Hematopoietic multipotent progenitor cell treated with erythropoietin and hydrocortisone succinate and interleukin-3 and kit ligand, for 4 days (in vitro differentiated cells): Measurements from ENCODE around the gene MOB1A.
"Not testable (repeated sequence)": the region's sequence is repeated elsewhere in the genome, so short reads cannot be mapped to it uniquely, and the experiment has no call there.

Source experiments
- DNase-seq: peaks from one replicate; pipeline ENCODE4 v3.0.0-alpha.2; 2015

MOB1A gene

DNA sequence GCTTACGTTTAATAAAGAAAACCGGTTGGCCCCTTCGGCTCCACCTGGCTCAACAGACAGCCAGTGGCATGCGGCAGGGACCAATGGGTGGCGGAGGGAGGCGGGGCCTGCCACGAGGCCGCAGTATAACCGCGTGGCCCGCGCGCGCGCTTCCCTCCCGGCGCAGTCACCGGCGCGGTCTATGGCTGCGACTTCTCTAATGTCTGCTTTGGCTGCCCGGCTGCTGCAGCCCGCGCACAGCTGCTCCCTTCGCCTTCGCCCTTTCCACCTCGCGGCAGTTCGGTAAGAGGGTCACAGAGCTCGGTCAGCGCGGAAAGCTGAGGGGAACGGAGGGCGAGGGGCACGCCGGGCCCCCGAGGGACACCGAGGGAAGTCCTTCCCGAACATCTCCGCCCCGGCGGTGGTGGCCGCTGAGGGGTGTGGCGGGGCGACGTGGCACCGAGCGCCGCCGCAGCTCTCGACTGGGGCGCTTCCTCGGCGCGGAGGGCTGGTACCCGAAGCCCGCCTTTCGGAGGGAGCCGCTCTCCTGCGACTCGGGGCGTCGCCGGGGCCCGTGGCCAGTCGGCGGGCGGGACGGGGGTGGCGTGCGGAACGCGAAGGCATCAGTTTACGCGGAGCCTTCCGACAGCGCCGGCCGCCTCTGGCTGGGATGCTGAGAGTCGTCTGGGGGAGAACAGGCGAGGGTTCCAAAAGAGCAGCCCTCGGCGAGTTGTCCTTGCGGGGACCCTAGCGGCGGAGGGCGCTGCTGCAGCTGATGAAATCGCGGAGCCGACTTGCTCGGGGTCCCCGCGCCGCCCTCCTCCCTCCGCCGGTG, 20.0 kb upstream of the MOB1A start, which contains the start of gene MTHFD2:
TSS of gene MTHFD2 (plus strand) at position 155 of the 814 bp plus-strand sequence. CDS start at position 182, 27 bp downstream.
- DNase-seq, result peak; percentile 100

DNA sequence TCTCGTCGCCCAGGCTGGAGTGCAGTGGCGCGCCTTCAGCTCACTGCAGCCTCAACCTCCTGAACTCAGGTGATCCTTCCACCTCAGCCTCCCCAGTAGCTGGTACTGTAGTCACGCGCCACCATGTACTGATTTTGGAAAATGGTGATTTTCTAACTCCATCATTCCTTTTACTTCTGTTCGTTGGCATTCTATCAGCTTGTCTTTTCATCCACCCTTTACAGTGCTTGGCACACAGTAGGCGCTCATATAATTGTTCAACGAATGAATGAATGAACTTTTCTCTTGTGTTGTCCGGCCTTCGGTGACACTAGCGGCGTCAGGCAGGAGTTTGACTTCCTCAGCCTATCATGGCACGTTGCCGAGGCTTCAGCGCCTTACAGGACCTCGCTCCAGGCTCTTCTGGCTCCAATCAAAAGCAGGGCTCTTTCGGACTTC, 19.4 kb upstream of the MOB1A start:
- no peak for DNase-seq

DNA sequence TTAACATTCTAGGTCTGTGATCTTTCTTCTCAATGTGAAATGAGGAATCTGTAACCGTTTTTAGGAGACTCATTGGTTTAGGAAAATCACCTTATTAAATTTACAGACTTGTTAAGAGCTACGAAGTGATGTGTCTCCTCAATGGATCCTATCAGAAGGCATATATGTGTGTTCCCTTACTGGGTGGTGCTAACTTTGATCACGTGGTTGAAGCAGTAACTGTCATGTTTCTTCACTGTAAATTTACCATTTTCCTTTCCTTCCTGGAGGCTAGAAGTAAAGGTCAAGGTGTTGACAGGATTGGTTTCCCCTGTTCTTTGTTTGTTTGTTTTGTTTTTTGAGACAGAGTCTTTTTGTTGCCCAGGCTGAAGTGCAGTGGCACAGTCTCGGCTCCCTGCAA, 18.4 kb upstream of the MOB1A start:
- DNase-seq, result no peak

DNA sequence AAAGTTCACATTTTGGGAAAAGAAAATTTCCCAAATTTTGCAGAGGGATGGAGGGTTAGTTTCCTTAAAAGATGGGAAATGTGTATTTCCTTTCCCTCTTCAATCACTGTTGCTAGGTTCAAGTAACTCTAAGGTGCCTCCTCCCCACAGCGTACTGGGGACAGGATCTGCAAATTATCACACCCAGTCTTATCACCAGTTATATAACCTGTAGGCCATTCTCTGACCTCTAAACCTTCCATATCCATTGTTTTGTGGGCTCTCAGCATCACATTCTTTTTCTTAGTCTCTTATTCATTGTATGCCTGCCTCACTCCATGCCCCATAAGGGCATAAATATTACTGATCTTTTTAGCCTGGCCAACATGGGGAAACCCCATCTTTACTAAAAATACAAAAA, 16.1 kb upstream of the MOB1A start:
- no peak for DNase-seq

DNA sequence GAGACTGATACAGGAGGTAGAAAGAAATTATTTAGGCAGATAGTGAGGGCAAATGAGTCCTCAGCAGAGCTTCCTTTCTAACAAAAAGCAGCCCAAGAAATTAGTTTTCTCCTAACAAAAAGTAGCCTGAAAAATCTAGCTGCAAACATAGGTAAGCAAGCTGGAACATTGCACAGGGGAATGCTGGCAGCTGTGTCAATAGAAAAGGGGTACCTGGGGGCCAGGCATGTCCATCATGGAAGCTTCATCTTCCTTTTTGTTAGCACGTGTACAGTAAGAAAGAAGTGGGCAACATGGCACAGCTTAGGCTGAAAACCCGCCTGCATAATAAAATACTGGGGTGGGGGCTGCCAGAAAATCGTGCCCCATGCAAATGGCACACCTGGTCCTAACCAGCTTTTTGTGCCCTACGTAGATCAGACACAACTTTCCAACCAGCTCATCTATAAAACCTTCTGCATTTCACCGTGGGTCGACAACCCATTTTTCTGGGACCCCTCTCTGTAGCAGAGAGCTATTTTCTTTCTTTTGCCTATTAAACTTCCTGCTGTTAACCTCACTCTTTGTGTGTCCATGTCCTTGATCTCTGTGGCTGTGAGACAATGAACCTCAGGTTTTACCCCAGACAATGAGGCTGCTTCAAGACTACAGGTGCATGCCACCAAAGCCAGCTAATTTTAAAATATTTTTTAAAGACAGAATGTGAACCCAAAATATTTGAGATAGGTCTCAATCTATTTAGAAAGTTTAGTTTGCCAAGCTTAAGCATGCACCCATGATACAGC, 13.1 kb upstream of the MOB1A start:
- no peak for DNase-seq

DNA sequence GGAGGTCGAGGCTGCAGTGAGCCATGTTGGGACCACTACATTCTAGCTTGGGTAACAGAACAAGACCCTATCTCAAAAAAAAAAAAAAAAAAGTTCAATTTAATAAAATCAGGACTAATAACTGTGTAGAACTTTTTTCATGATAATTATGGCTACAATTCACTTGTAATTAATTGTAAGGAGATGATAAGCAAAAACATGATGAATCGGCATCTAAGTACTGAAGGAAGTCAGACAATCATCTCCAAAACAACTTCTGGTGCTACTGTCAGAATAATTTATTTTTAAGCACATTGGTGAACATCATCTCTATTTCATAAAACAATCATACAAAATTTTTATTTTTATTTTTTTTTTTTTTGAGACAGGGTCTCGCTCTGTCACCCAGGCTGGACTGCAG, 10.0 kb upstream of the MOB1A start:
- no peak for DNase-seq

DNA sequence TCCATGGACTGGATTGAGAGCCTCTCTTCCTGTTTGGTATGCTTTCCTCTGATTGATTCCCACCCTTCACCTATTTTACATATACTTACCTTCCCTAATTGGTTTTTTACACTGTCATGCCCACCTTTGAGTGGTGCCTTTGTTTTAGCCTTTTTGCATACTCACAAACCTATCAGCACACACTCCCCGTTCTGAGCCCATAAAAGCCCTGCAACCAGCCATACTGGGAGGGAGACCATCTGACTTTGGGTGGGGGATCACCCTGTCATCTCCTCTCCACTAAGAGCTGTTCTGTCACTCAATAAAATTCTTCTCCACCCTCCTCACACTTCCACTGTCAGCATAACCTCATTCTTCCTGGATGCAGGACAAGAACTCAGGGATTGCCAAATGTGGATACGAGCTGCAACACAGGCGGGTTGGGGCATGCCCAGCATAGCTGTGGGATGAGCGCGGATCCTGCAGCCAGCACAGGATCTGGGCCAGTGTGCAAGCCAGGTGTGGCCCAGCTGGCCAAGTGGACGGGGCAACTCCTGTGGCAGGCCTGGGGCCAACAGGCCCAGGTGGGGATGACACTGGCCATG, 9.4 kb upstream of the MOB1A start:
- DNase-seq, result no peak

DNA sequence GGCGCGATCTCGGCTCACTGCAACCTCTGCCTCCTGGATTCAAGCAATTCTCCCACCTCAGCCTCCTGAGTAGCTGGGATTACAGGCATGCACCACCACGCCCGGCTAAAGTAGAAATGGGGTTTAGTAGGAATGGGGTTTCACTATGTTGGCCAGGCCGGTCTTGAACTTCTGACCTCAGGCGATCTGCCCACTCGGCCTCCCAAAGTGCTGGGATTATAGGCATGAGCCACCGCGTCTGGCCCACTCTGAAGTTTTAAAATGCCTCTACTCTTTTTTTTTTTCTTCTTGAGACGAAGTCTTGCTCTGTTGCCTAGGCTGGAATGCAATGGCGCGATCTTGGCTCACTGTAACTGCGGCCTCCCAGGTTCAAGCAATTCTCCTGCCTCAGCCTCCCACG, 8.0 kb upstream of the MOB1A start:
- DNase-seq, result not testable (repeated sequence)

DNA sequence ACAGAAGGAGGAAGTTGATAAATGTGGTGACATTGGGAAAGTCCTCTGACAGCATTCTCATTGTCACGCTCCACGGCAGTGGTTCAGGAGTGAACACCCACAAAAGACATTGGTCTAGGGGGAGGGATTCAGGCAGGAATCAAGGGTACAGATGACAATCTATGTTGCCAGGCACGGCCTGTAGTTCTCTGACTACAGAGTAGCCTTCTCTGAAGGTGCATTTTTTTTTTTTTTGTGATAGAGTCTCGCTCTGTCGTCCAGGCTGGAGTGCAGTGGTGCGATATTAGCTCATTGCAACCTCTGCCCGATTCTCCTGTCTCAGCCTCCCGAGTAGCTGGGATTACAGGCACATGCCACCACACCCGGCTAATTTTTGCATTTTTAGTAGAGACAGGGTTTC, 7.4 kb upstream of the MOB1A start:
- DNase-seq, result peak; percentile 99

DNA sequence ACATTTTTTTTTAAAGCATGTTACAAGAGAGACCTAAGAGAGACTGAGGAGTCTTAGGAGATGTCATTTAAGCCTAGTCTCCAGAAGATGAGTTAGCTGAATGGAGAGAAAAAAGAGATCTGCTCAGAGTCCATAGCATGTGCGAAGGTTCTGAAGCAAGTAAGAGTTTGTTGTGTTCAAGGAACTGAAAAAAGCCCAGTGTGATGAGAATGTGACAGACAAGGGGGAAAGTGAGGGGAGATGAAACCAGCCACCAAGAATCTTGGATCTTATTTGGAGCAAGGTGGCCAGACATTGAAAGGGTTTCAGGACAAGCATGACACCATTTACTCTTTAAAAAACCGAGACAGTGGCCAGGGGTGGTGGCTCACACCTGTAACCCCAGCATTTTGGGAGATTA, 5.2 kb upstream of the MOB1A start:
- DNase-seq, result no peak

DNA sequence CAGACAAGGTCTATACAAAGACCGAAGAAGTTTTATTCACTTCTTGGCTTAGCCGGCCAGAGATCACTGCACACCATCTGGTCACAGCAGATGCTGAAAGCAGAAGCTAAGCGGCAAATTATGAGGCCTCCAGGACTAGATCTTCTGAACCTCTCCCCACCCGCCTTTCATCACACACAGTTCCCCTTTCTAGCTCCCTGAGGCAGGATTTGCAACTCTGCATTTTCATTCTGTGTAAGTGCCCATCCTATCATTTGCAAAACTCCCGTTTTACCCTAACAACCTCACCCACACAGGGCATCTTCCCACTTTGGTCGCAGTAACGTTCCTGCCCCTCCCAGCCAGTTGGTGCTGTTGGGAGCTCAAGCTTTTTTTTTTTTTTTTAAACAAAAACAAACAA, 3.1 kb upstream of the MOB1A start:
- DNase-seq, result peak; percentile 98

DNA sequence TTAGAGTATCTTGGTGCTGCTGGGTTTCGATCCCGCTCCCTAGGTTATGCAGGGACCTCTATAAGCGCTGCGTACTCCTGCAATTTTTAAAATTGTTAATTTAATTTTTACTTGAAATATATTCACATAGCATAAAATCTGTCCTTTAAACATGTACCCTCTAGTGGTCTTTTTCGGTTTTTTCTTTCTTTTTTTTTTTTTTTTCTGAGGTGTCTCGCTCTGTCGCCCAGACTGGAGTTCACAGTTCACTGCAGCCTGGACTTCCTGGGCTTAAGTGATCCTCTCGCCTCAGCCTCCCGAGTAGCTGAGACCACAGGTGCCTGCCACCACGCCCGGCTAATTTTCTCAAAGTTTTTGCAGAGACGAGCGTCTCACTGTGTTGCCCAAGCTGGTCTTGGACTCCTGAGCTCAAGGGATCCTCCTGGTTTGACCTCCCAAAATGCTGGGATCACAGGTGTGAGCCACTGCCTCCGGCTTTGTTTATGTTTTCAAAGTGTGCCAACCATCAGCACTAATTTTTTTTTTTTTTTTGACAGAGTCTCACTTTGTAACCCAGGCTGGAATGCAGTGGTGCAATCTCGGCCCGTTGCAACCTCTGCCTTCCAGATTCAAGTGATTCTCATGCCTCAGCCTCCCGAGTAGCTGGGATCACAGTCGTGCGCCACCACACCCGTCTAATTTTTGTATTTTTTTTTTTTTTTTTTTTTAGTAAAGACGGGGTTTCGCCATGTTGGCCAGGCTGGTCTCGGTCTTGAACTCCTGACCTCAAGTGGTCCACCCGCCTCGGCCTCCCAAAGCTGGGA, 585 bp upstream of the MOB1A start:
- DNase-seq, result no peak

DNA sequence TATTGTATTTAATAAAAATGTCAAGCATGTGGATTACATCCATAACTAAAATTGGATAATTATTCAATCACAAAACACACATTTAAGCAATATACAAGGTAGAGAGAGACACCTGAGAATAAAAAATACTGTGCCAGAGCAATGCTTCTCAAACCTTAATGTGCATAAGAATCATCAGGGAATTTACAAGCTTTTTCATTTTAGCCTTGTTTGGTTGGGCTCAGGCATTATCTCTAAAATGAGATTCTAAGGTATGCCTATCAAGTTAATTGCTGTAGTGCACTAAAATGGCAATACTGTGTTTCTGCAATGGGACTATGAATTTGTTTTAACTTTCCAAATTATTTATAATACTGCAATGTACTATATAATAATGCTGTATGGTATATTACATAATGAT, 983 bp downstream of the MOB1A start:
- no peak for DNase-seq

DNA sequence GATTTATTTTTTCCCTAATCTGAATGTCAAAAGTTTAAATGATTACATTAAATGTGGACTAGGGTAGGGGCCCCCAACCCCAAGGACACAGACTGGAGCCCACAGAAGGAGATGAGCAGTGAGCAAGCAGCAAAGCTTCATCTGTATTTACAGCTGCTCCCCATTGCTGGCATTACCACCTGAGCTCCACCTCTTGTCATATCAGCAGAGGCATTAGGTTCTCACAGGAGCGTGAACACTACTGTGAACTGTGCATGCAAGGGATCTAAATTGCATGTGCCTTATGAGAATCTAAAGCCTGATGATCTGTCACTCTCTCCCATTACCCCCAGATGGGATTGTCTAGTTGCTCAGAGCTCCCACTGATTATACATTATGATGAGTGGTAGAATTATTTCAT, 3.8 kb downstream of the MOB1A start:
- no peak for DNase-seq

DNA sequence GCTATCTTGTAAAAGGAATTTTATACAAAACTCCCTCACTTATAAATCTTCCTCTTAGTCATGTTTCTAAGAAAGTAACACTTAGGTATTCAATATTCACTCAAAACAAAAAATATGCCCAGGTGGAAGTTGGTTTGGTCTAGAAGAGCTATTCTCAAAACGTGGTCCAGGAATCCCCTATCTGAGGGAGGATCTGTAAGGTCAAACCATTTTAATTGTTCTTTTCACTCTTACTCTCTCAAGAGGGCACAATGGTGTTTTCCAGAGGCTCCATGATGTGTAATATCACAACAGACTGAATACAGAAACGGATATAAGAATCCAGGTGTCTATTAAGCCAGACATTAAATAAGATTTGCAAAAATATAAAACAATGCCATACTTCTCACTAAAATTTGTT, 9.9 kb downstream of the MOB1A start:
- DNase-seq, result no peak

DNA sequence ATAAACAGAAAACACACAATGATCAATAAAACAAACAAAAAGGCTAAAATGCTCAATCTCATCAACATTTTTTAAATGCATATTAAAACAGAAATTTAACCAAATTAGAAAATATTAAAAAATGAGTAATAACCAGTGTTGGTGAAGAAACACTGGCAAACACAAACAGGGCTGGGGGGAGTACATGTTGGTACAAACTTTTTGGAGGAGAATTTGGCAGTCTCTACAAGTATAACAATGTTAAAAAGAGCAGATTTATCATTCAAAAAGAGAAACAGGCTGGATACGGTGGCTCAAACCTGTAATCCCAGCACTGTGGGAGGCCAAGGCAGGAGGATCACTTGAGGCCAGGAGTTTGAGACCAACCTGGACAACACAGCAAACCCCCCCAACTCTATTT, 13.9 kb downstream of the MOB1A start:
- DNase-seq, result no peak

DNA sequence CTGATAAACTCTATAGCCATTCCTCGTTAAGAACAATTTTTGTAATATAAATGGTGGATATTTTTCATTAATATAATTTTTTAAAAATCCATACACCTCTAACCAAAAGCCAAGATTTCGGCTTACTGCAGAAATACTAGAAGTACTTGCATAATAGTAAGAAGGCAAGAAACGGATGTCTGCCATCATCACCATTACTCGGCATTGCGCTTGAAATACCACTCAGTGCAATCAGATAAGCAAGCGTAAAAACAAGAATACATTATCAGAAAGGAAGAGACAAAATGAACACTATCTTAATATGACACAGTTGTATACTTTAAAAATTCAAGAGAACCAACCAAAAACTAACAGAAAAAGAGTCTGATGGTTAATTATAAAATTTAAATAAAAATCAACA, 15.7 kb downstream of the MOB1A start:
- DNase-seq, result peak; percentile 53

DNA sequence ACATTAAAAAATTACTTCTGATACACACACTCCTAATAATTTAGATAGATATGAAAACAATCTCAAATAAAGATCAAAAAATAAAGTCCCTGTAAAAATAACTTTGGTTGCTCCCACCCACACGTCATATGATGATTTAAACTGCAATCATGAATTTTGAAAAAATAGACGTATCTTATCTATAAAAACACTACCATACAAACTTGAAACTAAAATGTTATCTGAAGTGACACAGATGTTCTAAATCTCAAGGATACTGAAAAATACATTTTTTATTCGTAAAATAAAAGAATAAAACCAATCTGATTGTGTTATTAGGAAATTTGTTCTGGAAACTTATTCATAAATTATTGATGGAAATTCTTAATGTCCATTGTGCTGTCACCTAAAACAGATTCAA, 22.8 kb downstream of the MOB1A start:
- DNase-seq, result peak; percentile 44

DNA sequence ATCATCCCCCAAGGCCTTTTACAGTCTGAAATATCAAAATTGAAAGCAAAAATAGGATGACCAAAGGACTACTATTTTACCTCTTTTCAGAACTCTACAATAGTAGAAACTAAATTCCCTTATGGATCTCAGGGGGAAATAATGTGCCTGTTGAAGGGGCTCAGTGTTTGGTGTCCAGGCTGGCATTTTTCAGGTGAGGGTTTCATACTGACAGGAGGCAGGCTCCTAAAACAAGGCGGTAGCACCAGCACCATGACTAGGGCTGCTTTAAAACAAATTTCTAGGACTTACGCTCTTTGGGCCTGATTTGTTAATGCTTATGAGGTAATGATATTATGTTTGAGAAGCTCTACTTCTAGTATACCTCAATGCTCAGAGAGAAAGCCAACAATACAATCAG, 25.7 kb downstream of the MOB1A start:
- no peak for DNase-seq

DNA sequence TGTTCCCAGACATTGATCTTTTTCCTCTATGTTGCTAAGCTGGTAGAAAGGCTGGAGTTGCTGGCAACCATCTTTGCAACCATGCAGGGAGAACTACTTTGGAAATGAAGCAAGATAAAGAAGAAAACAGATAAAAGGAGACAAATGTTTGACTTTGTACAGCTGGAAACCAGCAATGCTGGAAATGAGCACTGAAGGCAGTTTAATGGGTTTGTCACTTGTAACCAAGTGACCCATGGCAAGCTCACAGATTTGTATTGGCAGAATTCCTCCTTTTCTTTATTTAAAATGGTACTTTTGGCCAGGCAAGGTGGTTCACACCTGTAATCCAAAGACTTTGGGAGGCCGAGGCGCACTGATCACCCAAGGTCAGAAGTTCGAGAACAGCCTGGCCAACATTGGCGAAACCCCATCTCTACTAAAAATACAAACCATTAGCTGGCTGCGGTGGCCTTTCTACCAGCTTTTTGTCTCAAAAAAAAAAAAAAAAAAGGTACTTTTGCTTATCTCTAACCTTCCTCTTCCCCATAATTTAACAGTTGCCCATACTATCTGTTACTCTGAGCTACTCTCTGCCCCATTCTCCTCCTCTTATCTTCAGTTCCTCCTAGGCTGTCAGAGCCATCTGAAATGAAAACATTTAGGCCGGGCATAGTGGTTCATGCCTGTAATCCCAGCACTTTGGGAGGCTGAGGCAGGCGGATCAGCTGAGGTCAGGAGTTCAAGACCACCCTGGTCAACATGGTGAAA, 28.9 kb downstream of the MOB1A start:
- peak; percentile 87 for DNase-seq

DNA sequence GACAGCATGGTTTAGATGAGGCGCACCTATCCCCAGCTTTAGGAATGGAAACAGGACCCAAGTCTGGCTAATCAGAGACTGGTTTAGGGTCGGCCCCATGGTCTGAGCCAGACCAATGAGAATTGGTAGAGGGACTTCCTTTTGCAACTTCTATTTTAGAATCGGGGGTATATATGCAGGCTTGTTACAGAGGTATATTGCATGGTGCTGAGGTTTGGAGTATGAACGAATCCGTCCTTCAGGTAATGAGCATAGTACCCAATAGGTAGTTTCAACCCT, 29.5 kb downstream of the MOB1A start:
- peak; percentile 51 for DNase-seq

DNA sequence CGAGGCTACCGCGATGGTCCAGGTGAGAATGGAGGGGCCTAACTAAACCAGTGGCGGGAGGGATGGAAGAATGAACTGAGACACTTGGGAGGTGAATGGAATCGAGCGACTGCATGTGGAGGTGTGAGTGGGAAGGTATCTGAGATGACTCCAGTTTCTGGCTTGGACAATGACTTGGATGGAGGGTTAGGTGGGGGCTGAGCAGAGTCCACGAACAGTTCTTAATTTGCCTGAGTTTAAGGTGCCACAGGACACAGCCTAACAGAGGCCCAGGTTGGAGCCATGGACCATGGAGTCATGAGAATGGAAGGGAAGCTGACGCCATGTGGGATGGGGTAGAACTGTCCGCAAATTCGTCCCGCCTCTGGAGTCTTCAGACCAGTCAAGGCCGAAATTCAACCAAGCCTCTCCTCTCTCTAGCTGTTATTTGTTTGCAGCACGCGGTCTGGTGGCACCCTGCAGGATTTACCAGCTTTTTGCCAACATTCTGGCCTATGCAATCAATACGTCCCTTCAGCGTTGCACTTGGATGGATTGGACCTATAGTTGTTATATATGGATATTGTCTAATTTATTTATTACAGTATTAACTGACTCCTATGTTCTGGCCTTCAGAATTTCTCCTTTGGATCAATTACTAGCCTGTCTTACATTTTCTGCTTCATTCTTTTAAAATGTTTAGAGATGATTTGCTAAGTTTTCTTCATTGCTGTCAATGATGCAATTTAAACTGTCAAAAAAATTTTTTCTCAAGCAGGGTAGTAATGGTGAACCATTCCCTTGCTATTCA, 30.0 kb downstream of the MOB1A start:
- peak; percentile 38 for DNase-seq
